GM18526 (cell line): Measurements from ENCODE around the gene HACL1.

ENCODE experiments used
- POLR2A ChIP-seq: IDR thresholded peaks from 3 replicates; pipeline ENCODE4 v1.6.1; 2011; ENCODE audit not compliant: insufficient read length; ENCODE audit errors: extremely low read depth

The HACL1 gene

DNA sequence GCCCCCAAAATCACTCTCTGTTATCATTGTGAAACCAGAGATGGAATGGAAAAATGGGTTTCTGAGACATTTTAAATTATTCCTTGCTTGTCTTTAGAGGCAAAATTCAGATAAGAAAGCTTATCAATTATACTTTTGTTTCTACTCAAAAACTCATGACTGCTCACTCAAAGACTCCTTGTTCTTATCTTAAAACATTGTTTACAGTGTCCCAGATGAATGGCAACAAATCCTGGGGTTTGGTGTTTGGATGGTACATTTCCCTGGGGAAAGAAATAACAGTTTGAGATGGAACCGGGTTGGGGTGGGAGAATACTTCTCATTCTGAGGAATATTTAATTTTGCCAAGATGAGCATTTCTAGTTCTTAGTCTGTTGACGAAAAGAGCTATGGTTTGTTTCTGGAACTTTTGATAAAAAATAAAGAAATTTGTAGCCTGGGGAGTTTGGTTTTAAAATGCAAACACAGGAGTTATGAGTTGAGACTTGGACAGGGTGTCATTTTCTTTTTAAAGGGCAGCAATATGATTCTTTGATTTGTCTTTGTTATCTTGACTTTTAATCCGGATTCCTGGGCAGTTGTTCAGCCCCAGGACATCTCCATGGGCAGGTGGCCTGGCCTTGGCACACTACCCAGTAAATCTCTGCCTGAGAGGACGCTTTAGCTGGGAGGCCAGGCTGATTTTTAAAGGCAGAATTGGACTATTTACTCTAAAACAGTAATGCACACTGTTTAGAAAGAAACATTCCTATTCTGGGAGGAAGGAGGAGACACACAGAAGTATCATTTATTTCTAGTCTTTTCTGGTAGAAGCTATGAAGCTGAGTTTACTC lies 32.6 kb upstream of the HACL1 start:
- no peak for TF ChIP-seq POLR2A

DNA sequence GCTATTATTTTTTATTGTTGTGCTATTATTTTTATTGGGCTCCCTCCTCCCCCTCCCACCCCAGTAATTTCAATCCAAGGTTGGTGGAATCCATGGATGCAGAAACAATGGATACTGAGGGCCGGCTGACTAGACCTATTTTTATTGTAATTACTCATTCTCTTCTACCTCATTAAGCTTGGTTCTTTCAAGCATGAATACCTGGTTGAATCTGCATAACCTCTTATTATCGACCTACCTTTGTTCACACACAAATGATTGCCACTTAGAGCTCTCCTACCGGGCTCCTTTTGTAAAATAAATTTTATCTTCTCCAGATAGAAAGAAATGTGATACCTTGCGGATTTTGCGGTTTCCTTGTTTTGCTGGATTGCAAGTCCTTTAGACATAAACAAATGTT lies 31.8 kb upstream of the HACL1 start:
- no peak for TF ChIP-seq POLR2A

DNA sequence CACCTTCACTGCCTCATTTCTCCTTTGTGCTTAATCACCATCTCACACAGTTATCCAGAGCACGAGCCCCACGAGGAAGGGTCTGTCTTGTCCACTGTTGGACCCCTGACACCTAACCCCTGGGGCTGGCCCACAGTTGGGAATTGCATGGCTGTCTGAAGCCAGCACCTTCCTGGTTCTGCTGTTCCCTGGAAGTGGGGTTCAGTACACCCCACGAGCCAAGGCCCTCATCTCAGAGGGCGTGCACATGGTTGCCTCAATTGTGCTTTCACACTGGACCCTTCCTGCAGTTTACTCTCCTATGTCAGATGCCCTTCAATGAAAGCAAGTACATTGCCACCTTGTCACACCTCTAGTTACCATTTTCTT lies 30.8 kb upstream of the HACL1 start:
- TF ChIP-seq POLR2A: no peak

DNA sequence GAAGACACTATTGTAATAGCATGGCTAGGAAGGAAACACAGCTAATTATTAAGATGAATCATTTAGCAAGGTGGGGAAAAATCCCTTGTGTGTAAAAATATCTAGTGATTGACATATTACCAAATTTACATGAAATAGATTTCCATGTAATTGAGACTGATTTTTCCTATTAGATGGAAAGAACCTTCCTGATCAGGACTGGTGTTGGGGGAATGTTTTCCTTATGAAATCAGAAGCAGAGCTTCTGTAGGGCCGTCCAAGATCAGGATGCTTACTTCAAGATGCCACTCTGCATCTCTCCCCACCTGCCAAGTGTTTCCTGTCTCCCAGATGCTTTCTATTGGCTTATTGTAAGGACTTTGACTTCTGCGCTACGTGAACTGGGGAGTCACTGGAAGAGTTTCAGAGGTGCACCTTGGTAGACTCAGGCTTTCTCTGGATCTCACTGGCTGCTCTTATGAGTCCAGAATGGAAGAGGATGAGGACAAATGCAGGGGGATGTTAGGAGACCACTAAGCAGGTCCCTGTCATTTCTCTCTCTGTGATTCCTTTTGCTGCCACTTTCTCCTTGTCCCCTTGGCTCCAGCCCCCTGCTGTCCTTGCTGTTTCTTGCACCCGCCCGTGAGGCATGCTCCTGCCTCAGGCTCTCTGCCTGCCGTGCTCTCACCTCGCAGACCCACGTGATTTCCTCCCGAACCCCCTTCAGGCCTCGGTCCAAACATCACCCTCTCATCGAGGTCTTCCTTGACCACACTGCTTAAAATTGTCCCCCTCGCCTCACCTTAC lies 30.2 kb upstream of the HACL1 start:
- TF ChIP-seq POLR2A: no peak

DNA sequence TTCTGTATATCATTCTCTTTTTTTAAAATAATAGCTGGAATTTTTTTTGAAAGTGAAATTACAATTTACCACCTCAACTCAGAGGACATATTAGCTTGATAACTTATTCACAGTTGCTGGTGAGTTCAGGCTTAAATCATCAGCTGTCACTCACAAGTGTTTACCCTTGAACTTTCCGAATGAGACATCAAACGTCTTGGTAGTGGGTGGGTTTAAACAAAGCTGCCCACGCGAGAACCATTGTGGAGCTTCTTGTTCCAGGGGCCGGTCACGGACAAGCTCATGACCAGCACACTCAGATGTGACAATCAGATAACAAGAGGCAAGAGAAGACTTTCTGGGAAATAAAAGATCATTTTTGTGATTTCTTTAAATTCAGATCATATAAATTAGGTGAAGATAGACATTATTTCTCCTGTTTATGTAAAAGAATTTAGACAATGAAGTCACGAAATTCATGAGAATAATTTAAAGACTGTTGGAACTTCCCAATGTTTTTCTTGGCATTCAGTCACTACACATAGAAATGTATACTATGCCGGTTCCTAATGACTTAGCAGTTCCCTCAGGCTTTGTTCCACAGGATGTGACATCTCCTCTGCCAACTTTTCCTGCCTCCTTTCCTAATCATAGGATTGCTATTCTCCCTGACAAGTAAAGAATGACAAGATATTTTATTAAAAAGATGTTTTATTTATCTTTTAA lies 29.4 kb upstream of the HACL1 start:
- no peak for TF ChIP-seq POLR2A

DNA sequence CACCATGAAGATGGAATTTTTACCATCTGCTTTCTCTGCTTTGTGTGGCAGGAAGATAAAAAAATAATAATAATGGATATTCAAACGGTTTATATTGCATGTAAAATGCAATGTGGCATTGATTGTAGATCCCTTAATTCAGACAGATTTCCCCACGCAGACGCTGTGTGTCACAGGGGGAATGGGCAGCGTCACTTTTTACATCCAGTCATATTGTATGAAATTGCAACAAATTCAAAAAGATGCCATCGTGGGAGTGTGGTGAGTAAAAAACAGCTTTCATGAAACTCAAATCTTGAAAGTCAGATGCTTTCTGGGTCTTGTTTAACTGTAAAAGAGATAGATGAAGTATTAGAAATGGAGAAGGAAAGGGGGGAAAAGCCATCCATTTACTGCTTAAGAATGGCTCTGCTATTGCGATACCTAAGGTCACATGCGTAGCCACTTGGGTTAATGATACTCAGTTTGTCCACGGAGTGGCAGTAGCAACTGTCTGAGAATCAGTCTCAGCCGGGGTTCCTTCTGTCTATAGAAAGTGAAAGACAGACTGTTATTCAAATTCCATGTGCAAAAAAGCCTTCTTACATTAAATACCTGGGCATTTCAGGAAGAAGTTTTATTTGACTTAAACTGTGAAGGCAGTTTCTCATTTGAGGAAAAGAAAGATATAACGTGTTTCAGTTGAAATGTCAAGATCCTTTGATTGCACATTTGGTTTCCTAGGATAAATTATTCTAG lies 28.7 kb upstream of the HACL1 start:
- no peak for TF ChIP-seq POLR2A

DNA sequence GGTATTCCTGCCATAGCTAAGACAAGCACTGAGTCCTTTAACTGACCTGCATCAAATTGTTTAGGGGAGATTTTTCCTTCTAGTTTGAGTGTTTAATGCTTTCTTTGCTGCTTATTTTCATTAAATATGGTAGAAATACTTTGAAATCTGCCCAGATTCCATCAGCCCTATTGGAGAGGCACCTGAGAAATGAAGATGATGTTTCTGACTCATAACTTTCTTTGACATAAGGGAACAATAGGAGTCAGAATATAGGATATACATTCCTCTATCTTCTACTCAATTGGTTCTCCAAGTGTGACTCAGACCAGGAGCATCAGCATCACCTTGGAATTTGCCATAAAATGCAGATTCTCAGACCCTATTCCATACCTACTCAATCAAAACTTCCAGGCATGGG lies 27.6 kb upstream of the HACL1 start:
- no peak for TF ChIP-seq POLR2A

DNA sequence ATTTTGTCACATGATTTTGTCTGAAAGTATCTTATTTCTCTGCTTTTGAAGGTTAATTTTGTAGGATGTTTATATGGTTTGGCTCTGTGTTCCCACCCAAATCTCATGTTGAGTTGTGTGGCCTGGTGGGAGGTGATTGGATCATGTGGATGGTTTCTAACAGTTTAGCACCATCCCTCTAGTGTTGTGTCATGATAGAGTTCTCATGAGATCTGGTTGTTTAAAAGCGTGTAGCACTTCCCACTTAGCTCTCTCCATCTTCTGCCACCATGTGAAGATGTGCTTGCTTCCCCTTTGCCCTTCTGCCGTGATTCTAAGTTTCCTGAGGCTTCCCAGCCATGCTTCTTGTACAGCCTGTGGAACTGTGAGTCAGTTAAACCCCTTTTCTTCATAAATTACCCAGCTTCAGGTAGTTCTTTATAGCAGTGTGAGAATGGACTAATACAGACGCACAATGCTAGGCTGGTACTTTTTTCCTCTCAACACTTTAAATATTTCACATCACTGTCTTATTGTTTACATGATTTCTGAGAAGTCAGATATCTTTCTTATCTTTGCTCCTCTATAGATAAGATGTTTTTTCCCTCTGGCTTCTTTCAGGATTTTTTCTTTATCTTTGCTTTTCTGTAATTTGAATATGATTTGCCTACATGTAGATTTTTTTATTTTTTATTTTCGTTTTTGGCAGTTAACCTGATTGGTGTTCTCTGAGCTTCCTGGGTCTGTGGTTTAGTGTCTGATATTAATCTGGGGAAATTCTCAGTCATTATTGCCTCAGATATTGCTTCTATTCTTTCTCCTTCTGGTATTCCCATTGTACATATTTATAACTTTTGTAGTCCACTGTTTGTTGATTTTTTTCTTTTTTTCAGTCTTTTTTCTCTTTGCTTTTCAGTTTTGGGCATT lies 22.4 kb upstream of the HACL1 start:
- no peak for TF ChIP-seq POLR2A

DNA sequence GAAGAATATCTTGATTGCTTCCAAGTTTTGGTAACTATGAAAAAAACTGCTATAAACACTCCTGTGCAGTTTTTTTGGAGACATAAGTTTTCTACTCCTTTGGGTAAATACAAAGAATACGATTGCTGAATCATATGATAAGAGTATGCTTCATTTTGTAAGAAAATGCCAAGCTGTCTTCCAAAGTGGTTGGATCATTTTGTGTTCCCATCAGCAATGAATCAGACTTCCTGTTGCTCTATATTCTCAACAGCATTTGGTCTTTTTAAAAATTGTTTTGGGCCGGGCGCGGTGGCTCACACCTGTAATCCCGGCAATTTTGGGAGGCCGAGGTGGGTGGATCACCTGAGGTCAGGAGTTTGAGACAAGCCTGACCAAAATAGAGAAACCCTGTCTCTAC lies 14.7 kb upstream of the HACL1 start:
- TF ChIP-seq POLR2A: no peak

DNA sequence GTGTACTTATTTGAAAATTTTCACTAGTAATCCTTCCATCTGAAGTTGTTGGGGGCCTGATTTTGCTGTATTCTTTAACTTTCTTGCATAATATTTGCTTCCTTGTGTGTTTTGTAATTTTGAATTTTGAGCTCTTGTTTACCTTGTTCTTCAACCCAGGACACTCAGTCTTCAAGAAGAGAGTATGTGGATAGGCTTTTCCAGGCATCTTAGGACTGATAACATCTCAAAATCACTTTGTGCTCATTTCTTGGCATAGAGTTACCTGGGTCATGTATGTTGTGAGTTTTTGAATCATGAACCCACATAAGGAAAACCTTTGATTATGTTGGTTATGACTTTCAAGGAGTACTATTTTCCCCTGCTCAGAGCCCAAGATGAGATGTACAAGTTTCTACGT lies 13.6 kb upstream of the HACL1 start:
- TF ChIP-seq POLR2A: no peak

DNA sequence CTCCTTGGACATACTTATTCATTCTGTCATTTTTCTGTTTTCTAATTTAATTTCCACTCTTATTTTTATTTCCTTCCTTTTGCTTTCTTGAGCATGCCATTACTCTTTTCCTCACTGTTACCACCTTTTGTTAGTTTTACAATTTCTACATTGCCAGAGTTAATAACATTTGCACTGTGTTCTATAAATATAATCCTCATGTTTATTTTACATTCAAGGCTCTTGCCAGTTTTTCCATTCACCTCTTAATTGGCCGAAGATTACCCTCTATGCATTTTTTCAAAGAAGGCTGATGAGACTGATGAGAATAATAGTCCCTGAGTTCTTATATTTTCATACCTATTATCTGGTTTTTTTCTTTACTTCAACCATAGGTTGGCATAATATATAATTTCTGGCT lies 10.6 kb upstream of the HACL1 start:
- TF ChIP-seq POLR2A: no peak

DNA sequence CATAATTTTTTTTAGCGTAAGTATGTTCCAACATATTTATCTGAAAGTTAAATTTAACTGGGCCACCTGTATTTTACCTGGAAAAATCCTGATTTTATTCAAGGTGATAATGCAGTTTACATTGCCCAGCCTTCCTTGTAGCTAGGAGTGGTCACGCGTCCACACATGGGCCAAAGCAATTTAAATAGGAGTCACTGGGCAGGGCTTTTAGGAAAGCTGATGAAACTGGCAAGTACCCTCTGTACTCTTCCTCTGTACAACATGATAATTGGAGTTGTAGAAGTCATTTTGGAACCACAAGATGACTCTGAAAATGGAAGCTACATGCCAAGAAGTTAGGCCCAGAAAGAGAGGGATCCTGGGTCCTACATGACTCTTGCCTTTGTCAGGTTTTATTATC lies 9.6 kb upstream of the HACL1 start:
- TF ChIP-seq POLR2A: no peak

DNA sequence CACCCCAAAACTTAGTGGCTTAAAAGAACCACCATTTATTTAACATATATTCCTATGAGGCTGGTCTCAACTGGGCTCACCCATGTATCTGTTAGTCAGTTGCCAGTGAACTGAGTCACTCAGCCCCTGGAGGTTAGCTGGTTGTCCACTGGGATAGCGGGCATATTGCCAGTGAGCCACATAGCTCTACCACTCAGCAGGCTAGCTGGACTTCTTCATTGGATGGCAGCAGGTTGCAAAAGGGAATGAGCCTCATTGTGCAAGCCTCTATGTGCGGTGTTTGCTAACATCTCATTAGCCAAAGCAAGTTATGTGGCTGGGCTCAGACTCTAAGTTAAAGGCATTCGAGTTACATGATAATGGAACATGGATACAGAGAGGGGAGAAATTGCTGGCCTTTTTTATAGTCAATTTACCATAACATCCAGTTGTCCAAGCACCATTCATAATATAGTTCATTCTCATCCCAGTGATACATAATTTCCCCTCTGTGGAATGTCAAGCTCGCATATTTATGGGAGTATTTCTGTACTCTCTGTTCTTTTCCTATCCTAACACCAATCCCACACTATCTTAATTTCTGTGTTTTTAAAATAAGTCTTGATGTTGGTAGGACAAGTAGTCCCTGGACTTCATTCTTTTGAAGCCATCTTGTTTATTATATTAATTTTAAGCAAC lies 8.9 kb upstream of the HACL1 start:
- TF ChIP-seq POLR2A: no peak

DNA sequence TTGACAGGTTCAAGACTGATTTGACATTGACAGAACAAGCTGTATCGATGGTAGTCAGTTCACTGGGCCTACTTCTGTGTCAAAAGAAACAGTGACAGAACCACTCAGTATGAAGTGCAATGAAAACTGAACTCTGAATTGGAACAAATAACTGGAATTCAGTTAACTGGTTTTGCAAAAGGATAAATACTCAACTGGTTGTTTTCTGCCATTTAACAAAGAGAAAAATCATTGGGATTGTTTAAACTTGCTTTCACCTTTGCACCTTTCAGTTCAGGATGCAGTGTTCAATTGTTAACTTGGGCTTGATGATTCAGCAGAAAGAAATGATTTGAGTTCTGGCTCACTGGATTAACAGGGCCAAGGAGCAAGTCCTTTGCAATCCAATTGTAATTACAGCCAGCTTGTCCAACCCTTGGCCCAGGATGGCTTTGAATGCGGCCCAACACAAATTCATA lies 5.1 kb upstream of the HACL1 start:
- no peak for TF ChIP-seq POLR2A

DNA sequence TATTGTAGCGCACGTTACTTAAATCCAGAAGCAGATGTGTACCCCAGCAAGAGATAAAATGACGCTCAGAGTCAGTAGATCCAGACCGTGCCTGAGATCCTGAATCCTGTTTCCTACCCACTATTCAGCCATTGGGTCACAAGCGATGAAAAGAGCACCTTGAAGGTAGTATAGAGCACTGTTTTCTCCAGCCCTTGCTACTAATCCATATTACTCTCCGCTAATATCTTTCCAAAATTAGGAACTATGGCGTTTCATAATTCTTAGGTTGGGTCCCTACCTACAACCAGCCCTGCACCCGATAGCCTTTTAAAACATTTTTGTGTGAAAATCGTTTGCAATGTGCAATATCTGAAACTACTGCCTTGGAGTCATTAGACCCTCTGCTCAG lies 772 bp upstream of the HACL1 start:
- TF ChIP-seq POLR2A: no peak
